GOT3 (cell line): Measurements from ENCODE around the gene HSD11B1L.
"Not testable (repeated sequence)": the region's sequence is repeated elsewhere in the genome, so short reads cannot be mapped to it uniquely, and the experiment has no call there.

Experiments
- DNase-seq: peaks from one replicate; lab custom pipeline; 2025; ENCODE audit warnings: mixed read lengths; lab: John Stamatoyannopoulos, UW

HSD11B1L gene

GRCh38 chr19:5698635-5699422 lies 18.0 kb downstream of the HSD11B1L start:
- DNase-seq, result no peak

- no peak for DNase-seq
Measured at GRCh38 chr19:5700455-5701092, 19.7 kb downstream of the HSD11B1L start.

GRCh38 chr19:5702053-5702410 lies 21.2 kb downstream of the HSD11B1L start:
- not testable (repeated sequence) for DNase-seq

- no peak for DNase-seq
Measured at GRCh38 chr19:5703819-5704818, 23.3 kb downstream of the HSD11B1L start.

GRCh38 chr19:5705552-5705951 lies 24.7 kb downstream of the HSD11B1L start:
- no peak for DNase-seq

- no peak for DNase-seq
Measured at GRCh38 chr19:5706876-5707573, 26.2 kb downstream of the HSD11B1L start.

- no peak for DNase-seq
Measured at GRCh38 chr19:5707576-5708575, 27.0 kb downstream of the HSD11B1L start.

GRCh38 chr19:5711025-5711424 lies 30.2 kb downstream of the HSD11B1L start:
- no peak for DNase-seq

GRCh38 chr19:5711713-5712161 lies 30.9 kb downstream of the HSD11B1L start:
- no peak for DNase-seq

GRCh38 chr19:5713228-5713627 lies 32.4 kb downstream of the HSD11B1L start:
- no peak for DNase-seq

- DNase-seq, result no peak
Measured at GRCh38 chr19:5714816-5715215, 34.0 kb downstream of the HSD11B1L start.

- DNase-seq, result no peak
Measured at GRCh38 chr19:5717215-5717935, 36.5 kb downstream of the HSD11B1L start.

- no peak for DNase-seq
Measured at GRCh38 chr19:5718037-5718578, 37.3 kb downstream of the HSD11B1L start.

GRCh38 chr19:5718579-5719273 lies 37.9 kb downstream of the HSD11B1L start:
- DNase-seq, result no peak

GRCh38 chr19:5719274-5719960 lies 38.6 kb downstream of the HSD11B1L start:
- no peak for DNase-seq

- peak; percentile 95 for DNase-seq
Measured at GRCh38 chr19:5719961-5720790, 39.3 kb downstream of the HSD11B1L start, which contains the start of the genes CATSPERD and LONP1. Gene CATSPERD, plus strand, starts transcription at chr19:5720637. Its CDS starts 101 bp downstream, at chr19:5720738. Gene LONP1, minus strand, starts transcription at chr19:5720146. Its CDS starts 14 bp downstream, at chr19:5720132.

- no peak for DNase-seq
Measured at GRCh38 chr19:5727453-5728050, 46.7 kb downstream of the HSD11B1L start.
